GM12872 (cell line): ENCODE results near the gene HELZ2.

ENCODE experiments used
- TF ChIP-seq, protein P1 (sequence below): IDR thresholded peaks from 3 replicates; pipeline ENCODE4 v1.5.1; 2011; ENCODE audit warnings: low read depth, mild to moderate bottlenecking, low read length, moderate library complexity; ENCODE audit not compliant: insufficient read depth

Gene HELZ2

DNA sequence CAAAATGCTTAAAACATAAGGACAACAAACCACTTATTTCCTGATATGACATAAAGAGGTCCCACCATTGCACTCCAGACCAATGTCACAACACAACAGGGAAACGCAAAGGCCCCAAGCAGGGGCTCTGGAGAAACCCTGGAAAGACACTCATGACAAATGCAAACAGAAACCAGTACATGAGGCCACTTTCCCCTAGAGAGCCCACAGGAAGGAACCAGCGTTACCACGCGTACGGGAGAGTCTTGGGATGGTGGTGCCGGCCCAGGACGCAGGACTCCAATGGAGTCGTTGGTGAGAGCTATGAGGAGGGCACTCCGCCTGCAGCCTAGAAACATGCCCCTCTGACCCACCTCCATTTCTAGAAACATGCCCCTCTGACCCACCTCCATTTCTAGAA, 32.6 kb upstream of the HELZ2 start:
- TF ChIP-seq, protein P1, sequence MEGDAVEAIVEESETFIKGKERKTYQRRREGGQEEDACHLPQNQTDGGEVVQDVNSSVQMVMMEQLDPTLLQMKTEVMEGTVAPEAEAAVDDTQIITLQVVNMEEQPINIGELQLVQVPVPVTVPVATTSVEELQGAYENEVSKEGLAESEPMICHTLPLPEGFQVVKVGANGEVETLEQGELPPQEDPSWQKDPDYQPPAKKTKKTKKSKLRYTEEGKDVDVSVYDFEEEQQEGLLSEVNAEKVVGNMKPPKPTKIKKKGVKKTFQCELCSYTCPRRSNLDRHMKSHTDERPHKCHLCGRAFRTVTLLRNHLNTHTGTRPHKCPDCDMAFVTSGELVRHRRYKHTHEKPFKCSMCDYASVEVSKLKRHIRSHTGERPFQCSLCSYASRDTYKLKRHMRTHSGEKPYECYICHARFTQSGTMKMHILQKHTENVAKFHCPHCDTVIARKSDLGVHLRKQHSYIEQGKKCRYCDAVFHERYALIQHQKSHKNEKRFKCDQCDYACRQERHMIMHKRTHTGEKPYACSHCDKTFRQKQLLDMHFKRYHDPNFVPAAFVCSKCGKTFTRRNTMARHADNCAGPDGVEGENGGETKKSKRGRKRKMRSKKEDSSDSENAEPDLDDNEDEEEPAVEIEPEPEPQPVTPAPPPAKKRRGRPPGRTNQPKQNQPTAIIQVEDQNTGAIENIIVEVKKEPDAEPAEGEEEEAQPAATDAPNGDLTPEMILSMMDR = no peak

DNA sequence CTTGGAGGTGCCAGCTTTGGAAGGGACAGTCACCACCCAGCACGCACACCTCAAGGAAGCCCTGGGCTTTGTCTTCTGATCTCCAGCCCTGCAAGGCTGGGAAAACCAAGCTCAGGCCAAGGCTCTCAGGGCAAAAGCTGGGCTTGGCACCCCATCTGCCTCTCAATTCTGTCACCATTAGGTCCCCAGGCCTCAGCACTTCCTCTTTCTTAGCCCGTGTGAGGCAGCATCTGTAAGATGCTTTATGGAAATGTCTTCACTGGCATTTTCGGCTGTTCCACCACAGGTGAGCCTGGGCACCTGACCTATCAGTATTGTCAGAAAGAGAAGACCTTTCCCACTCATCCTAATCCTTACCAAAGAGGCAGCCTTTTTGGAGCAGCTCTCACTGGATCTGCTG, 28.3 kb upstream of the HELZ2 start:
- TF ChIP-seq, protein P1 = no peak

DNA sequence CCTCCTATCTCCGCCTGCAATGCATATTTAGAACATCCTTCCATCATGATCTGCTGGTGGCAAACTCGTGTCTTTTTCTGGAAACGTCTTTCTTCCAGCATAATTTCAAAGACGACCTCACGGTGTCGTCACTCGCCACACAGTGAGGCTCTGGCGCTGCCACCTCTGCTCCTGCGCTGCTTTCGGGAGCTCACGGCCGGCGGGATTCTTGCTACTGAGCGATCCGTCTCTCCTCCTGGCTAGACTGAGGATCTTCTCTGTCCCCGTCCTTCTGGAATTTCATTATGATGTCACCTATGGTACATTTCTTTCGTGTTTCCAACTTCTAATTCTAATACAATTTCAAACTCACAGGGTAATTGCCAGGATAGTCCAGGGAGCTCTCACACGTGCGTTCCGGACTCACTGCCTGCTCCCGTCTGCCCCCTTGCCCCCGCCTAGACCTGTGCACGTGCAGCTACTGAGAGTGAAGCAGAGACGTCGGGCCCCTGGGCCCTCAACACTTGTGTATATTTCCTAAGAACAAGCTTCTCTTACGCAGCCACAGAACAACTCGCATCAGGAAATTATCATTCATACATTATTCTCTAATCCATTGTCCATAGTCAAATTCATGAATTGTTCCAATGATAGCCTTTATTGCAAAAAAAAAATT, 25.5 kb upstream of the HELZ2 start:
- TF ChIP-seq, protein P1 = no peak

DNA sequence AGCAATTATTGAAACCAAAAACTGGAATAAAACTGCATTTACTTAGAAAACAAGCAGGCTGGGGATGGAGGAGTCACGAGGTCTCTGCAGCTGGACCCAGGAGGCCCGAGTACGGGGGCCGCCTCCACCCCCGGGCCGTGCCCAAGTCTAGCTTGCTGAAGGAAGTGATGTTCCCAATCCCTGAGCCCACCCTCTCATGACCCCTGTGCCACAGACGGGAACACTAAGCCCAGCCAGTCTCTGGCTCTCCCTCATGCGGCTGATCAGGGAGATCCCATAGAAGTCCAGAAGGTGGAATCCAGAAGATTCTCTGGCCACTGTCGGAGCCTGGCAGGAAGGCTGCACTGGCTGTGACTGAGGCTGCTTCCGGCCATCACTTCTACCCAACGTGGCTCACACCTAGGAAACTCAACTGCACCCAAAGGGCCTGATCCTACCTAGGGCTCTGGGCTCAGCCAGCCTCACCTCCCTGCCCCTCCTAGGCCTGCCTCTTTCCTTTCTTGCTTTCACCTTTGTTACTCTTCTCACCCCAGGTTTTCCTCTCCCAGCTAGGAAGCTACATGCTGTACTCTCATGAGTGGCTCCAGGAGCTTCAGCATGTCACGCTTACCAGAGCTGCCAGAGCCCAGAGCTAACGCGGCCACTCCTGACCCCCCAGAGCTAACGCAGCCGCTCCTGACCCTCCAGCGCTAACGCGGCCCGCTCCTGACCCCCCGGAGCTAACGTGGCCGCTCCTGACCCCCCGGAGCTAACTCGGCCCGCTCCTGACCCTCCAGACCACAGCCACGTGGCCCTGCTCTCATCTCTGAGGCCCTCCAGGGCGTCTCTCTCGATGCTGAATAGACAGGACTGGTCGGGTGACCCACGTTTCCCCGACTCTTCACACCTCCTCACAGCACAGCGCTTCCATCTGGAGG, 24.7 kb upstream of the HELZ2 start:
- TF ChIP-seq, protein P1 = no peak

DNA sequence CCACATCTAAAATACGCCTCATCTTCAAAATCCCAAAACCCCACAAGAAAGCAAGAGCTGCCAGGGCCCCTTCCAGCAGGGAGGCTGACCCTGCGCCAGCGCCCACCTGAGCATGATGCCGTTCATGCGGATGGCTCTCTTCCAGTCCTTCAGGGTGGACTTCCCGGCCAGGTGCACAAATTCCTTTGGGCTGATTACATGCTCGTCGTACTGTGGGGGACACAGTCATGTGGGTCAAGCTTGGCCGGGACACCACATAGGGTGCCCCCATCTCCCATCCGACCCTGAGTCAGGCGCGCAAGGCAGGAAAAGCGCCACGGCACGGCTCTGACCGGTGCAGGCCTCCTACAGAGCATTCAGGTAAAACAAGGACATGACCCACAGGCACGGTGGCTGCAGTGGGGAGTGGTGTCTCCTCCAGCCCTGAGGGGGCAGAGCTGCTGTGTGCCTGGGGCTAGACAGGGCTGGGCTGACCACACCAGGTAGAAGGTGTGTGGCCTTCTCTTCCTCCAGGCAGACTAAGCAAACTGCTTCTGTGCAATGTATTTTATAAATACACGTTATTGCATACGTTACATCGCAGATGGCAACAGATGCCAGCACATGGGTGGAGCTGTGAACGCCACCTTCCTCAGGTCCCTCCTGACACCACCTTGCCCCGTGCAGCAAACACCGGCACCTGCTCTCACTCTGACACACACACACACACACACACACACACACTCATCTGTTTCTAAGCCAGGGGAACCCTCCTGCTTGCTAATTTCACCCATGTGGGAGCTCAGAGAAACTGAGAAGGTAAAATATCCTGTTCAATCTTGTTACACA, 23.8 kb upstream of the HELZ2 start:
- TF ChIP-seq, protein P1 = no peak

DNA sequence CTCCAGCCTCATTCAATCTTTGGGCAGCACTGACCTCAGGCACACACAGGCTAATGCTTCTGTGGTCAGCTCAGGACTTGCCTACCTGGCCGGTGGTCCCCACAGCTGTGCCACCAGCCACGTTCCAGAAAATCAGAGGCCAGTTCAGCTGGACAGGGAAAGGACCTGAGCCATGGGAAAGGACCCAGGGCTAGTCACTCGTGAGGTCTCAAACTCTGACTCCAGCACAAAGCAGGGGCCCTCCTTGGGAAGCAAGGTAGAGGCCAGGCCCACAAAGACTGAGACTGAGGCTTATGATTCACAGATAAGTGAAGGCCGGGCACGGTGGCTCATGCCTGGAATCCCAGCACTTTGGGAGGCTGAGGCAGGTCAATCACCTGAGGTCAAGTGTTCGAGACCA, 22.4 kb upstream of the HELZ2 start:
- TF ChIP-seq, protein P1 = no peak

DNA sequence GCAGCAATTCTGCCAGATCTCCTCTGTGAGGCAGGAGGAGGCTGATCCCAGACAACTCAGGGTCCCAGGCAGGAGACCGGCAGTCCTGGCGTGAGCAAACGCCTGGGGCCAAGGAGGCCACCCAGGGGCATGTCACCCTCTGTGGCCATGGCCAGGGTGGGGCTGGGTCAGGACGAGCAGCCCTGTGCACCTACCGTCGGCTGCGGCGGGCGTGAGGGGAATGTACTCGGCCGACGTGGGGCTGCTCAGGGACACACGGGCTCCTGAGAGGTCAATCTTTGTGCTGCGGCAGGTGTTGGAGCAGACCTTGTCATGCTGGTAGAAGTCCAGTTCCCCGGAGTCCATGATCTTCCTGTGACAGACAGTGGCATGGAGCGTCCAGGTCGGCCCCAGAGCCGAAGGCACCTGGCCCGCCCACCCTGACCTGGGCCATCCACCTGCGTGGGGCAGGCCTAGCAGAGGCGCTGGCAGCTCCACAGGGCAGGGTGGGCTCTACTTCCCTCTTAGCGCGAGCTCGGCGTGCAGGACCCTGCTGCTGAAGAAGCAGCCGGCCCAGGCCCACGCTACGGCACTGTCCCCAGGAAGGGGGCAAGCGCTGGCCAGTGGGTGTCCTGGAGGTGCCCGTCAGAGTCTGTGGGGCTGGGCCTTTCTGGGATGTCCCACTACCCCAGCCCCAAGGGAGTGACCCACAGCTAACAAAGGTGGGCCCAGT, 21.5 kb upstream of the HELZ2 start:
- TF ChIP-seq, protein P1 = no peak
